ENCODE data around the gene STK17B. TPM values are rescaled to one million over a fixed set of nuclear protein-coding genes. Genes with fewer than 3 reads are reported as not detected.
"Not testable (repeated sequence)": the region's sequence is repeated elsewhere in the genome, so short reads cannot be mapped to it uniquely, and the experiment has no call there.

STK17B gene
- 13.3 TPM for polyA plus RNA-seq (ENCODE audit: insufficient read length)
- long read RNA-seq, donor 1, full-length matches to known transcripts = 1 of 1 reads
- long read RNA-seq, donor 1, partial matches to known transcripts = 0 of 1 reads
- long read RNA-seq, donor 1, other reads (novel, unspliced or antisense) = 0 of 1 reads
- long read RNA-seq, donor 2, full-length matches to known transcripts = 2 of 2 reads
- long read RNA-seq, donor 2, partial matches to known transcripts = 0 of 2 reads
- long read RNA-seq, donor 2, other reads (novel, unspliced or antisense) = 0 of 2 reads
- long read RNA-seq, donor 3, full-length matches to known transcripts = 1 of 1 reads
- long read RNA-seq, donor 3, partial matches to known transcripts = 0 of 1 reads
- long read RNA-seq, donor 3, other reads (novel, unspliced or antisense) = 0 of 1 reads
- long read RNA-seq, donor 4 = 0 reads
- long read RNA-seq, donor 5, full-length matches to known transcripts = 4 of 4 reads
- long read RNA-seq, donor 5, partial matches to known transcripts = 0 of 4 reads
- long read RNA-seq, donor 5, other reads (novel, unspliced or antisense) = 0 of 4 reads
- long read RNA-seq, donor 6 = 0 reads
- long read RNA-seq, donor 7 = 0 reads
- long read RNA-seq, donor 8 = 0 reads

DNA sequence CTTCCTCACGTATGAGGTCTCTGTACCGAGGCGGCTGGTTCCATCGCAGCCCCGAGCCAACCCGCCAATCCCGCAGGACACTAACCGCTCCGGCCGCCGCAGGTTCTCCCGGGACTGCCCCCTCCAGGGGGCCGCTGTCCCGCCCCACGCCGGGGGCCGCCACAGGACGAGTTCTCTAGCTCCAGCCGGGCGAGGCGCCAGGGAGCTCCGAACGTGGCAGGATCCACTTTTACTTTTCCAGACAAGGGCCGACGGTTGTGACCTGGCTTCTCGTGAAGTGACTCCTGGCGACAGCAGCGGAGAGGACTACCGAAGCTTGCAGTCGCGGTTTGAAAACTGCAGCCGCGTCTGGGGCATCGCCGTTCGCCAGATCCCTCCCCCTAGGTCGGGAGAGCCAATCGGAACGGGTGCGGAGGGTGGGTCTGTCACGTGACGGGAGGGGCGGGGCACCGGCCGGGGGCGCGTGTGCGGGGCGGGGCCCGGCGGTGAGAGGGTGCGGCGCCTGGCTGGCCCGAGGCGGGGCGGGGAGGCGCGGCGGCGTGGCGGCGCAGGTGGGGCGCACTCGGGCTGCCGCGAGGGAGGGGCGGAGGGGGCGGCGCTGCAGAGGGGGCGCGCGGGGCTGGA lies at the start of gene STK17B:
Gene STK17B (minus strand): TSS at position 331 of the 624 bp plus-strand sequence. CDS start 8,195 bp downstream, outside the sequence.
- DNase-seq = peak; percentile 93

DNA sequence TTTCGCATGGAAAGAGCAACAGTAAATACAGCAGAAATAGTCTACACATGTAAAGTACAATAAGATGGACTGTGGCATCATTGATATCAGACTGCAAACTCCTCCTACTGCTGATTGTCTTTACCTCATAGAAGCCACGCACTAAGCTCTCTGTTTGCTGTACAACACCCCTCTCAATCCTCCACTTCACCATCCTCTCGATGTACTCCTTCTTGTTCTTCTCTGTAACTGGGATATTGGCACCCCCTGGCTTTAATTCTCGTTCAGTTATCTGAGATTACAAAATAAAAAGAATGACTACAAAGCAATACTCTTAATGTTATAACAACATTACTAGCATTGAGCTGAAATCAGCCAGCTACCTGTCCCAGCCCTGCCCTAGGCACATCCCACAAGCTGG lies 49.3 kb upstream of the STK17B start:
- DNase-seq = no peak

DNA sequence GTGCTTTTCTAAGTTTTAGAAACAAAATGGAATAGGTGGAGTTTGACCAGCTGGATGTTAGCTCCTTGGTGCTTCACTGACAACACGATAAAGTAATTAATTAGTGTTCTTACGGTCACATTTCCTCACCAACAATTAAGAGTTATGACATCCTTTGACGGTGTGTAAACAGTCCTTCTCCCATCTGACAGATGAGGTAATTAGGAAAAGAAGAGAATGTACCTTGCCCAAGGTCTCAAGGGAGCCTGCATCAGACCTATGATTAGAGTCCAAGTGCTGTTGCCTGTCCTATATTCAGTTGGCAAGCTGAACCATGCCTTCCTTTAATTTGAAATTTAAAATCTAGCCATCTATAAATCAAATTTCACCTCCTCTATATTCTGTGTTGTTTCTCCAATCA lies 48.3 kb upstream of the STK17B start:
- no peak for DNase-seq

GRCh38 chr2:196218106-196218505 lies 46.7 kb upstream of the STK17B start:
- DNase-seq = no peak

GRCh38 chr2:196217116-196217515 lies 45.7 kb upstream of the STK17B start:
- DNase-seq = no peak

DNA sequence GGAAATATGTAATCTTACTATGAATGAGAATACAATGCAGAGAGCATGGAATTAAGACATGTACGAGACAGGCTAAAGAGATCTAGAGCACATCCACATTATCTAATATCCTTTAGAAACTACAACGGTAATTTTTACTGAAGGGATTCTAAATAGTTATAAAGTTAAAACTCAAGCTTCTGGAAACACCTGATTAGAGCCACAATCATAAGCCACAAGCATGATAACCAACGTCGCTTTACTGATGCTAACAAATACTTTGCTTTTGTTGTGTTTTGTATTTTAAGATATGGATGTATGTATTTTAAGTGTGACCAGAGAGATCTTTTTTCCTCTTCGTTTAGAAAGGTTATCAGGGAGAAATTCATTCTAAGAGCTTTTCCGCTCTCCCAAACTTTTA lies 44.0 kb upstream of the STK17B start:
- no peak for DNase-seq

- DNase-seq = no peak
Observed at GRCh38 chr2:196214156-196214555, 42.8 kb upstream of the STK17B start.

DNA sequence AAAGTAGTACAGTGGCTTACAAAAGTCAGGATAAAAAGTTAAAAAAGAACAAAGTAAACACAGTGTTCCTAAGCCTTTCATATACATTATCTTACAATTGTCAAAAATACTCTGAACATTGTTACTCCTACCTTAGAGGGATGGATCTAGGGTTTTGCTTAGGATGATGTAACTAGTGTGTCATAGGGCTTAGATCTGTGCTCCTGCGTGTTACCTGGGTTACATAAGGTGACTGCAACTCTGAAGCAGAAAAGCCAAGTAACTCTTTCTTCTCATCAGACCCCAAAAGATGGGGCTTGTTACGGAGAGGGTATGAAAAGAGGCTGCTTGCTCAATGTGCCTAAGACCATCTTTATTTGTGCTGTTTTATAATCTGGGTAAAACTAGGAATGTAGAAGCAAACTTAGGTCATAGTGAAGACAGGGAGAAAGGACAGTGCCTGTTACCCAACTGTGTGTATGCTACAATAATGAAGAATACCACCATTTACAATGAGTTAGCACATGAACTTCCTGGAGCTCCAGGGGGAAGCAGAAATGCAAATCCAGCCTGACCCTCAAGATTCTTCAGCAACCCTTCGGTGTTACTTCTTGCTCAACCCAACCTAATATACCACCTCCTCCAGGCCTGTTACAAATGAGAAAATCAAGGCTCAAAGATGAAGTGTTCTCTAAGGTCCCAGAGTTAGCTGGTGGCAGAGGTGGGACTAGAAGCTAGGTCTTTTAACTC lies 42.0 kb upstream of the STK17B start:
- no peak for DNase-seq

DNA sequence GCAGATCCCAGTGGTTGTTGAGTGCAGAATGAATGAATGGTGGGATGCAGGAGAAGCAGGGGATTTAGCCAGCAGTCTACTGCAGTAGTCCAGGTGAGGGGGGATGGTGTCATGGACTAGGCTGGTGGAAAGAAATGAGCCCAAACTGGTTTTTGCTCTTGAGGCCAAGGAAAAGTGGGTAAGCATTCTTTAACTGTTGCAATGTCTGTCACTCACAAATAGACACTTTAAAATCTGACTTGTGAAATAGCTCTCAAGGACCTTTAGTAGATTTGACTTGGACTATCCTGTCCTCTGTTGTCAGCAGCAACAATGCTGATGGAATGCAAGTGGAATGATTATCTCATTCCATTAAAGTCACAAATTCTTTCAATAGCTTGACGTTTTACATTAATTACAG lies 37.5 kb upstream of the STK17B start:
- no peak for DNase-seq

DNA sequence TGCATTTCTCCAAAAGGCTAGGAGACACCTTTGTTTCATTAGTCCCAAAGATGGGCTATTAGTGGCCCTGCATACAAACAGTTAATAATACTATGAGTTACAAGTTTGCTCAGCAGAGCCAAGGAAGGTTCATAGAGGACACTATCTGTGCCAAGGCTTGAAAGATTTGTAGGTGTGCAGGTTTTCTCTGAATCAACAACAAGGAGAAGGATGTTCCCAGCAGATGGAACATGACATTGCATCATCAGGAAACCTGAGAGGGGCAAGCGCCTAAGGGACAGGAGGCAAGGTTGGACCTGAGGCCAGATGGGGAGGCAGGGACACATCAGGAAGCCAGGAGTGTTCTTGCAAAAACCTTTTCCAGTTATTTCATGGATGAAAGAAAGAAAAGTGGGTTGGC lies 35.4 kb upstream of the STK17B start:
- DNase-seq = no peak

GRCh38 chr2:196205881-196206435 lies 34.6 kb upstream of the STK17B start:
- DNase-seq = no peak

DNA sequence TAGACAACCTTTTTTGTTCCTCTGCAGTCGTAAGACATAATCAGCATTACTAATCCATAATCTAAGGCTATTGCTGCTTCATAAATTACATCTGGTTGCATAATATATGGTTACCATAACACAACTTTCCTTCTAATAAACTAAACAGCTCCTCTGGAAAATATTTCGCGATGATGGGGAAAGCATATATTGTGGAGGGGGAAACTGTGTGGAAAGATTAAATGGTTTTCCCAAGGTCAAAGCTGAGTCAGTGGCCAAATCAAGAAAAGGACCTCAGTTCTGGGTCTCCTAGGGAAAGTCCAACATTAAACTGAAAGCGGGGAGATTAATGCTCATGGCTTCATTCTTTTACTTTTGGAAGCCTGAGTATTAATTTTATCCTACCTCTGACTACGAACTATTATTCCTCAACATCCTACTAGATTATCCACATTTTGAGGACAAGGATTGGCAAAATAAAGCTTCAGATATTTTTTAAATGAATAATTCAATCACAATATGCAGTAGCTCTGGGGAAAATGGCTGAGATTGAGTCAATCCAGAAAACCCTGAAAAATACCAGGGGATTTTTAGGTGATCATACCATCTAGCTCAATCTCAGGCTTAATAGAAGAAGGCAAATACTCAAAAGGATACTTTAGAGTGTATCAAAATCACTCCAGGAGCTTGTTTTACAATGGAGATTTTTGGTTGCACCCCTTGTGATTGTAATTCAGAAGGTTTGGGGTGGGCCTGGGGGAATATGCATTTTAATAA lies 33.8 kb upstream of the STK17B start:
- DNase-seq = no peak

DNA sequence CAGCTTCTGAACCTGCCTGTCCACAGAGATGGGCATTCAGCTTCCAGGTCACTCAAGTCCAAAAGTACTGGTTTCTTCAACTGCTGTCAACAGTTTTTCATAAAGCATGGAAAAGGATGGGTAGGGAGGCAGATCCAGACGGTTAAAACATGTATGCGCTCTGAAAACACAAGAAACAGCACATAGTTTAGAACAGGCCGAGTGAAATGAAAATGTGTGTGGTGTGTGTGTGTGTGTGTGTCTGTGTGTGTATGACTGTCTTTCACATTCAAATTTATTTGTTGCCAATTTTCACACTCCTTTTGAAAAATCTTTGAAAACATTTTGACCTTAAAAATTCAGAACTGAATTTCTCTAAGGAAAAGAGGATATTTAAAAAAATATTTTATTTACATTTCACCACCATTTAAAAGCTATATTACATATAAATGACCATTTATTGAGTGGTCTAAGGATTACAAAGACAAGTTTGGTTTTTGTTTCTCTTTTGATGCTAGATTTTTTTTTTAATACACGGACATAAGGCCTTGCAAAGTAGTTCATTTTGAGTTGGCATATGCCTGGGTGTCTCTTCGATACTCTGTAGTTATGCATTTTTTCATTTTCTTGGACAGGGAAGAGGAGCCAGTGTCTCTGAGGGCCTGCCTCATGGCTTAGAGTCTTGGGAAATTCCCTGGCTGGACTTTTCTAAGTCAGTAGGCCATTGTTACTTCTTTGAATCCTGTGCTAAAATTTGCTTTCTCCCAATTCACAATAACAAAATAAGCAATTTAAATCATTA lies 30.0 kb upstream of the STK17B start:
- no peak for DNase-seq

GRCh38 chr2:196200557-196200956 lies 29.2 kb upstream of the STK17B start:
- DNase-seq = no peak

- no peak for DNase-seq
Observed at GRCh38 chr2:196195758-196196157, 24.4 kb upstream of the STK17B start.

GRCh38 chr2:196195302-196195701 lies 23.9 kb upstream of the STK17B start:
- DNase-seq = no peak

- no peak for DNase-seq
Observed at GRCh38 chr2:196191541-196191940, 20.2 kb upstream of the STK17B start.

- no peak for DNase-seq
Observed at GRCh38 chr2:196187898-196188458, 16.6 kb upstream of the STK17B start.

DNA sequence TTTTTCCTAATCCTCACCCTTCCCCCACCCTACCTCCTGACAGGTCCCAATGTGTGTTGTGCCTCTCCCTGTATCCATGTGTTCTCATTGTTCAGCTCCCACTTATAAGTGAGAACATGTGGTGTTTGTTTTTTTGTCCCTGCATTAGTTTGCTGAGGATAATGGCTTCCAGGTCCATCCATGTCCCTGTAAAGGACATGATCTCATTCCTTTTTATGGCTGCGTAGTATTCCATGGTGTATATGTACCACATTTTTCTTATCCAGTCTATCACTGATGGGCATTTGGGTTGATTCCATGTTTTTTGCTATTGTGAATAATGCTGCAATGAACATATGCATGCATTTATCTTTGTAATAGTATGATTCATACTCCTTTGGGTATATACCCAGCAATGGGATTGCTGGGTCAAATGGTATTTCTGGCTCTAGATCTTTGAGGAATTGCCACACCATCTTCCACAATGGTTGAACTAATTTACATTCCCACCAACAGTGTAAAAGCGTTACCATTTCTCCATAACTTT lies 15.9 kb upstream of the STK17B start:
- DNase-seq = not testable (repeated sequence)

Data from left kidney (tissue), 8 donors.